A673 (cell line): ENCODE data around the gene CCDC40. TPM values are rescaled to one million over a fixed set of nuclear protein-coding genes. Genes with fewer than 3 reads are reported as not detected.

Source experiments
- BruUV-seq: library from RNA; stranded (reverse); fragments of 400-500 nt; replicated peaks from 2 replicates; lab custom pipeline; 2021; lab: Mats Ljungman, UMichigan
- CTCF ChIA-PET: fragments of 300-600 bp; sonication (Branson Sonifier 250); formaldehyde crosslinking; loops from one replicate; lab custom pipeline; 2022; ENCODE audit warnings: antibody characterized with exemption; lab: Charles Lee
- POLR2A ChIA-PET: fragments of 300-600 bp; sonication (Branson Sonifier 250); formaldehyde crosslinking; loops from one replicate; lab custom pipeline; 2022; ENCODE audit warnings: antibody characterized with exemption; ENCODE audit not compliant: low non-redundant PET; lab: Charles Lee
- DNase-seq: peaks from one replicate; pipeline ENCODE4 v3.0.0-alpha.2; 2015; ENCODE audit warnings: low spot score
- H3K27ac ChIP-seq: fragments of 200-600 bp; sonication (generic); 2 replicates; pipeline ENCODE4 v1.5.1; 2016; ENCODE audit warnings: mixed run types, low read depth, mild to moderate bottlenecking, mixed read lengths, antibody characterized with exemption, low read length; ENCODE audit not compliant: poor library complexity, severe bottlenecking
- H3K27me3 ChIP-seq: fragments of 200-600 bp; sonication (generic); replicated peaks from 2 replicates; pipeline ENCODE4 v1.6.1; 2017; ENCODE audit warnings: mixed run types, low read depth, mild to moderate bottlenecking, mixed read lengths, antibody characterized with exemption, low read length; ENCODE audit not compliant: insufficient read depth, poor library complexity
- H3K36me3 ChIP-seq: fragments of 200-600 bp; sonication (generic); 2 replicates; pipeline ENCODE4 v1.6.1; 2016; ENCODE audit warnings: mixed run types, mild to moderate bottlenecking, mixed read lengths, antibody characterized with exemption, low read length; ENCODE audit not compliant: insufficient read depth, poor library complexity, severe bottlenecking
- H3K4me1 ChIP-seq: fragments of 200-600 bp; sonication (generic); 2 replicates; pipeline ENCODE4 v1.6.1; 2017; ENCODE audit warnings: mixed run types, mild to moderate bottlenecking, mixed read lengths, antibody characterized with exemption, low read length; ENCODE audit not compliant: insufficient read depth, poor library complexity, severe bottlenecking
- H3K4me3 ChIP-seq: fragments of 200-600 bp; sonication (generic); 2 replicates; pipeline ENCODE4 v1.5.1; 2016; ENCODE audit warnings: low read depth, mixed run types, mild to moderate bottlenecking, mixed read lengths, low read length; ENCODE audit not compliant: poor library complexity, severe bottlenecking
- H3K9me3 ChIP-seq: fragments of 200-600 bp; sonication (generic); 2 replicates; pipeline ENCODE4 v1.6.1; 2016; ENCODE audit warnings: mixed run types, low read depth, mild to moderate bottlenecking, mixed read lengths, antibody characterized with exemption, low read length; ENCODE audit not compliant: poor library complexity, severe bottlenecking
- CTCF ChIP-seq: fragments of 300-800, 200-600 bp; sonication (generic); conservative IDR thresholded peaks from 2 replicates; pipeline ENCODE4 v1.5.1; 2017; ENCODE audit warnings: low read depth, mild to moderate bottlenecking, antibody characterized with exemption, low read length, moderate library complexity, mixed read lengths
- EZH2 ChIP-seq: fragments of 200-600 bp; sonication (generic); IDR thresholded peaks from 2 replicates; pipeline ENCODE4 v1.6.1; 2017; ENCODE audit warnings: borderline replicate concordance, low read depth, mild to moderate bottlenecking, mixed read lengths, antibody characterized with exemption, low read length; ENCODE audit not compliant: poor library complexity, severe bottlenecking
- intact Hi-C: fragments of 100-400 bp; cut with micrococcal nuclease; formaldehyde crosslinking; loops from one replicate; pipeline ENCODE4 v1.10.0; 2022; ENCODE audit not compliant: unreplicated experiment
- total RNA-seq: library from RNA; stranded (reverse); gene quantifications from 2 replicates; pipeline ENCODE4 v1.2.3, GENCODE V29; 2021

CCDC40 gene
- total RNA-seq, 1 experiment from 2014 or later: 3.5 TPM

DNA sequence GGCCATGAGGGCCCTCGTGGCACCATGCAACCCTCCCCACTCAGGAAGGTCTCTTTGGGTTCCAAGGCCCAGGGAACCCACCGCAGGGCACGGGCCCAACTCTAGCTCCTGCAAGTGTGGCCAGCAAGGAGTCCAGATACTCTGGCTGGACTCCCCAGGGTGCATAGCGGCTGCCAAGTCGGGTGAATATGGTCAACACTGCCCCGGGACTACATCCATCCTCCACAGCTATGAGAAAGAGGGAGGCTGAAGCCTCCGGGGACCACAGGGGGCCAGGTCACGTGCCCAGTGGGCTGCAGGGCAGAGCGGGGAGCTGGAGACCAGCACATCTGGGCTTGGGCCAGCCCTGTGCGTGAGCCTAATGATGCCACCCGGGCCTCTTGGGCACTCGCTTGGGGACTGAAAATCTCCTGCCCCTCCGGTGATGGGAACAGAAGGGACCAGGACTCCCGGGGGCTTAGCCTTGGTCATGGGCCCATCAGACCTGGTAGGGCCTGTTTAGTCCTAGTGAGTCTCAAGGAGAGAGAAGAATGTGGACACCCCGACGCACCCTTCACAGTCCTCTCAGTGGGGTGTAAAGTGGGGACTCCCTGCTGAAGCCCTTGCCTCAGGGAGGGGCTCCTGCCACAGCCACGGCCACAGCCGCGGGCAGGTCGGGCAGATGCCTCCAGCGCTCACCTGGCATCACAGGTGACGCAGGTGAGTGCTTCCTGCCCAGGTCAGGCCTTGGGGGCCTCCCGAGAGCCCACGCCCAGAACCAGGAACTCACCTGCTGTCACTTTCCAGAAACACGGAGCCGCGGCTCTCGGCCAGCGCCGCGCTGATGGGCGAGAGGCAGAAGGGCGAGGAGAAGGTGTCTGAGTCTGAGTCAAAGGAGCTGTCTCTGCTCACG lies 26.8 kb upstream of the CCDC40 start:
- CTCF ChIA-PET: no interaction called here
- H3K4me3 ChIP-seq: no peak overlapping the region
- no peak for TF ChIP-seq CTCF
- no peak for TF ChIP-seq EZH2
- H3K4me1 ChIP-seq: no peaks in the 10 kb centered on the region
- intact Hi-C loops: no loop called here
- H3K9me3 ChIP-seq: no peaks in the 10 kb centered on the region
- no peaks in the 10 kb centered on the region for H3K27me3 ChIP-seq
- POLR2A ChIA-PET: no interaction called here
- H3K27ac ChIP-seq: no peak overlapping the region
- DNase-seq: no peak
- peaks cover 16% of the 10 kb centered on the region for H3K36me3 ChIP-seq
- no TSS peak for BruUV-seq

DNA sequence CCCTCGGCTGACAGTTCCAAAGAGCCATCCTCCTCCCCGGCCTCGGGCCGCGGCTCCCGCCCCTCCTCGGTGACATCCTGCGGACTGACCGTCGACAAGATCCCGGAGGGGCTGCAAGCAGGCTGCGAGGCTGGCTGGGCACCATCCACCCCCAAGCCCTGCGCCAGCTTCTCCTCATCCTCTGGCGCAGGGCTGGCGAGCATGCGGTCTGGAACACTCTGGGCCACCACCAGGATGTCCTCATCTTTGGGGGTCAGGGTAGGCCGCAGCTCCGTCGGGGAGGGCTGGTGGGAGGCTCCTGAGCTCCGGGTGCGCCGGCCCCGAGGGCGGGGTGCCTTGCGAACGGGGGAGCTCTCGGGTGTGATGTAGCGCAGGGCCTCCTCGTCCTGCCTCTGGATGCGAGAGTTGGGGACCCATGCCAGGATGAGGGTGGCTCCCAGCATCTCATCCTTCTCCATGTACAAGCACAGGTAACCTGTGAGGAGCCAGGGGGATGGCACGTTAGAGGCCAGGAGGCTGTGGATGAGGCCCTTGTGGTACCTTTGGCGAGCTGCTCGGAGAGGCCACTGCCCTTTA lies 26.1 kb upstream of the CCDC40 start:
- Histone ChIP-seq H3K9me3 (no peaks in the 10 kb centered on the region), H3K27ac (no peak overlapping the region), H3K4me3 (no peak overlapping the region), H3K27me3 (no peaks in the 10 kb centered on the region), H3K4me1 (no peaks in the 10 kb centered on the region), H3K36me3 (peaks cover 16% of the 10 kb centered on the region)
- POLR2A ChIA-PET: no interaction called here
- CTCF ChIA-PET: no interaction called here
- BruUV-seq: no TSS peak
- no peak for TF ChIP-seq CTCF
- no peak for TF ChIP-seq EZH2
- no peak for DNase-seq
- intact Hi-C loops: no loop called here

GRCh38 chr17:80011989-80012555 lies 24.4 kb upstream of the CCDC40 start:
- no peak overlapping the region for H3K4me3 ChIP-seq
- no peaks in the 10 kb centered on the region for H3K9me3 ChIP-seq
- H3K27me3 ChIP-seq: no peaks in the 10 kb centered on the region
- ChIA-PET POLR2A (no interaction called here), CTCF (no interaction called here)
- no TSS peak for BruUV-seq
- no peak for TF ChIP-seq EZH2
- TF ChIP-seq CTCF: no peak
- H3K36me3 ChIP-seq: peaks cover 16% of the 10 kb centered on the region
- H3K27ac ChIP-seq: no peak overlapping the region
- intact Hi-C loops: no loop called here
- no peaks in the 10 kb centered on the region for H3K4me1 ChIP-seq
- no peak for DNase-seq
